H1 (cell line): ENCODE results near the gene HPN. TPM values are rescaled to one million over a fixed set of nuclear protein-coding genes. Genes with fewer than 3 reads are reported as not detected.

Experiments used
- ASH2L ChIP-seq: fragments of 200-600, 300-600 bp; sonication (generic); IDR thresholded peaks from one replicate; pipeline ENCODE4 v1.7.1; 2017; ENCODE audit warnings: low read length
- KDM4A ChIP-seq: IDR thresholded peaks from one replicate; pipeline ENCODE4 v1.7.1; 2012; ENCODE audit warnings: low read depth, mild to moderate bottlenecking, moderate library complexity, low read length, inconsistent platforms; ENCODE audit not compliant: severe bottlenecking
- KDM5A ChIP-seq: fragments of 200-600 bp; IDR thresholded peaks from 2 replicates; pipeline ENCODE4 v1.7.1; 2012; ENCODE audit warnings: mild to moderate bottlenecking, low read length, inconsistent platforms, mixed read lengths
- PHF8 ChIP-seq: fragments of 200-600 bp; sonication (generic); conservative IDR thresholded peaks from 2 replicates; pipeline ENCODE4 v1.7.1; 2012; ENCODE audit warnings: low read depth, mild to moderate bottlenecking, inconsistent platforms, low read length, moderate library complexity
- POLR2A ChIP-seq, 2 experiments: IDR thresholded peaks; 1 replicate in 1 of 2; 2 replicates in 1 of 2; pipeline ENCODE4 v1.6.1; 2011; ENCODE audit warnings: low read depth in 2 of 2, low read length in 2 of 2, mild to moderate bottlenecking in 2 of 2; ENCODE audit errors: control extremely low read depth in 1 of 2
- TAF7 ChIP-seq: optimal IDR thresholded peaks from 2 replicates; pipeline ENCODE3; 2011; ENCODE audit warnings: low read depth, mild to moderate bottlenecking, inconsistent platforms, low read length, moderate library complexity, borderline replicate concordance
- YY1 ChIP-seq: IDR thresholded peaks from 2 replicates; pipeline ENCODE4 v1.6.1; 2011; ENCODE audit warnings: low read depth, mild to moderate bottlenecking, low read length
- polyA plus RNA-seq, 7 experiments: library from polyadenylated mRNA; depleted of rRNA in 3 of 7; stranded (reverse) in 5 of 7; unstranded in 2 of 7; fragments of >200 nt in 5 of 7; fragments of 200-250 nt in 2 of 7; gene quantifications; 1 replicate in 5 of 7; 2 replicates in 1 of 7; 4 replicates in 1 of 7; pipeline versions ENCODE4 v1.2.1 to v1.2.3, GENCODE V29; 2011 to 2013; ENCODE audit warnings: missing spikeins in 2 of 7, mixed read lengths in 2 of 7
- total RNA-seq: library from RNA; stranded (reverse); fragmentation: NEBNext Ultra II Directional; extraction: Animal tissue kit (Norgen Biotek cat#: 25700); gene quantifications from 2 replicates; pipeline ENCODE4 v1.2.1, GENCODE V29; 2021

The HPN gene
- total and polyA plus RNA-seq, 2 of the 8 experiments (the other 6 are each of a cell fraction or from before 2014, with no cell fraction given): 14.7 to 33.7 TPM

- no peak for TF ChIP-seq KDM5A
- TF ChIP-seq KDM4A: no peak
- peak; percentile 80 to 90 for TF ChIP-seq POLR2A (IDR thresholded peaks at IDR 0.05; ENCODE audit: control extremely low read depth in 1 of 2, low read depth in 2 of 2, low read length in 2 of 2)
- TF ChIP-seq PHF8: peak; percentile 82
- TF ChIP-seq ASH2L: peak; percentile 85
- TF ChIP-seq YY1: 0 out of 2 replicates have a peak, but pooled peaks have one; percentile 25
- peak; percentile 46 for TF ChIP-seq TAF7
Observed at GRCh38 chr19:34999498-35000337, 41.8 kb upstream of the HPN start, which contains the start of gene GRAMD1A (continued).
